Adrenal gland (tissue), 5 donors: ENCODE measurements around the gene FAM120C.

ENCODE experiments used
- POLR2A ChIP-seq, 2 donors: fragments of 450-650 bp; IDR thresholded peaks; one replicate each; pipeline ENCODE4 v1.6.1; 2017; ENCODE audit warnings: antibody characterized with exemption in 2 of 2, mild to moderate bottlenecking in 2 of 2, moderate library complexity in 1 of 2
- TF ChIP-seq, protein P1 (sequence below), 6 experiments: fragments of 450-650 bp in 4 of 6; fragments of 200-600 bp in 2 of 6; sonication (generic) in 1 of 6; IDR thresholded peaks; 1 replicate in 5 of 6; 2 replicates in 1 of 6; pipeline versions ENCODE4 v1.5.1 to v1.8.0; 2016 to 2021; ENCODE audit warnings: antibody characterized with exemption in 6 of 6, mild to moderate bottlenecking in 2 of 6, moderate library complexity in 1 of 6
- donor health status: DM: no; HTN: no; CAD: no.

- TF ChIP-seq, protein P1, sequence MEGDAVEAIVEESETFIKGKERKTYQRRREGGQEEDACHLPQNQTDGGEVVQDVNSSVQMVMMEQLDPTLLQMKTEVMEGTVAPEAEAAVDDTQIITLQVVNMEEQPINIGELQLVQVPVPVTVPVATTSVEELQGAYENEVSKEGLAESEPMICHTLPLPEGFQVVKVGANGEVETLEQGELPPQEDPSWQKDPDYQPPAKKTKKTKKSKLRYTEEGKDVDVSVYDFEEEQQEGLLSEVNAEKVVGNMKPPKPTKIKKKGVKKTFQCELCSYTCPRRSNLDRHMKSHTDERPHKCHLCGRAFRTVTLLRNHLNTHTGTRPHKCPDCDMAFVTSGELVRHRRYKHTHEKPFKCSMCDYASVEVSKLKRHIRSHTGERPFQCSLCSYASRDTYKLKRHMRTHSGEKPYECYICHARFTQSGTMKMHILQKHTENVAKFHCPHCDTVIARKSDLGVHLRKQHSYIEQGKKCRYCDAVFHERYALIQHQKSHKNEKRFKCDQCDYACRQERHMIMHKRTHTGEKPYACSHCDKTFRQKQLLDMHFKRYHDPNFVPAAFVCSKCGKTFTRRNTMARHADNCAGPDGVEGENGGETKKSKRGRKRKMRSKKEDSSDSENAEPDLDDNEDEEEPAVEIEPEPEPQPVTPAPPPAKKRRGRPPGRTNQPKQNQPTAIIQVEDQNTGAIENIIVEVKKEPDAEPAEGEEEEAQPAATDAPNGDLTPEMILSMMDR (IDR thresholded peaks at IDR 0.05): no peak
- no peak for TF ChIP-seq POLR2A (IDR thresholded peaks at IDR 0.05)
These were observed 48.8 kb downstream of the FAM120C start for GRCh38 chrX:54134269-54134668.
